KMS-11 (cell line): ENCODE measurements around the gene MVB12B.

Experiments used
- H2AFZ ChIP-seq: fragments of 200-600 bp; sonication (generic); 2 replicates; pipeline ENCODE4 v1.6.1; 2016; ENCODE audit warnings: antibody characterized with exemption, mixed run types, low read depth
- H3K27ac ChIP-seq: fragments of 200-600 bp; sonication (generic); 2 replicates; pipeline ENCODE4 v1.6.1; 2016; ENCODE audit warnings: mild to moderate bottlenecking, mixed run types
- H3K27me3 ChIP-seq: fragments of 200-600 bp; sonication (generic); 2 replicates; pipeline ENCODE4 v1.6.1; 2017; ENCODE audit warnings: mild to moderate bottlenecking, low read depth, mixed run types, moderate library complexity; ENCODE audit not compliant: insufficient read depth
- H3K36me3 ChIP-seq: fragments of 200-600 bp; sonication (generic); 2 replicates; pipeline ENCODE4 v1.6.1; 2017; ENCODE audit warnings: mild to moderate bottlenecking, mixed run types; ENCODE audit not compliant: insufficient read depth
- H3K4me1 ChIP-seq: fragments of 200-600 bp; sonication (generic); 2 replicates; pipeline ENCODE4 v1.6.1; 2016; ENCODE audit warnings: mild to moderate bottlenecking, low read depth, mixed run types; ENCODE audit not compliant: poor library complexity, severe bottlenecking
- H3K4me2 ChIP-seq: fragments of 200-600 bp; sonication (generic); 2 replicates; pipeline ENCODE4 v1.7.0; 2016; ENCODE audit warnings: mild to moderate bottlenecking, mixed run types
- H3K4me3 ChIP-seq: fragments of 200-600 bp; sonication (generic); IDR thresholded peaks from 2 replicates; pipeline ENCODE4 v1.6.1; 2017; ENCODE audit warnings: low read depth, low read length, mixed read lengths; ENCODE audit not compliant: insufficient read depth
- H3K79me2 ChIP-seq: fragments of 200-600 bp; sonication (generic); 2 replicates; pipeline ENCODE4 v1.6.1; 2016; ENCODE audit warnings: low read depth, mixed run types; ENCODE audit not compliant: insufficient read depth
- H3K9ac ChIP-seq: fragments of 200-600 bp; sonication (generic); 2 replicates; pipeline ENCODE4 v1.6.1; 2016; ENCODE audit warnings: mild to moderate bottlenecking, mixed run types
- H4K20me1 ChIP-seq: fragments of 200-600 bp; sonication (generic); 2 replicates; pipeline ENCODE4 v1.6.1; 2016; ENCODE audit warnings: mild to moderate bottlenecking, mixed run types; ENCODE audit not compliant: insufficient read depth
- TF ChIP-seq, protein P1 (sequence below): fragments of 200-600 bp; sonication (generic); conservative IDR thresholded peaks from 2 replicates; pipeline ENCODE4 v1.6.1; 2017; ENCODE audit warnings: low read depth, mild to moderate bottlenecking, antibody characterized with exemption, low read length, moderate library complexity, mixed read lengths

Gene MVB12B

DNA sequence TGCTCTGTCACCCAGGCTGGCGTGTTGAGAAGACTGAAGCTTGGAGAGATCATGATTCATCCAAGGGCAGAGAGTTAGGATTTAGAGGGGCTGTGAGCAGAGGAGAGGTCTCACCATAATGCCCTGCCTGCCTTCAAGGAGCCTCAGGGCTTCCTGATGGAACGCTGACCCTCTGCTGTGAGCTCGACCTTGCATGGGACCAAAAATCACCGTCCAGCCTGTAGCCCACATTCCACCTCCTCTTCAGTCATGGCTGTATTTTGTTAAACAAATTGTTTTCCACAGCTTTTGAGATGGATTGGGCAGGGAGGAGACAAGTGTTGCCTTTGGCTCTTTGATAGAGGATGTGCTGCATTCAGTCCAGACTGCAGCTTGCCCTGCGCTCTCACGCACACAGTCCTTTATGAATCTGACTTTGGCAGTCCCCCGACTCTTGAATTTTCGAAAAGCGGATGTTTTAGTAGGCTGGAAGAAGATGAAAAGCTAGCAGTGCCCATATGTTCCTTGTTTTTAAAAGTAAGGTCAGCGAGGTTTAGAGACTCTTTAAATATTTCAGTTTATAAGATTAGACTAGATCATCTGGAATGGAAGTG is 79.5 kb downstream of the MVB12B start:
- no peak overlapping the region for H3K9ac ChIP-seq
- no peak overlapping the region for H3K4me2 ChIP-seq
- no peaks in the 10 kb centered on the region for H4K20me1 ChIP-seq
- H3K27ac ChIP-seq: no peak overlapping the region
- no peaks in the 10 kb centered on the region for H3K36me3 ChIP-seq
- H2AFZ ChIP-seq: no peak overlapping the region
- no peaks in the 10 kb centered on the region for H3K27me3 ChIP-seq
- H3K79me2 ChIP-seq: no peaks in the 10 kb centered on the region
- TF ChIP-seq, protein P1, sequence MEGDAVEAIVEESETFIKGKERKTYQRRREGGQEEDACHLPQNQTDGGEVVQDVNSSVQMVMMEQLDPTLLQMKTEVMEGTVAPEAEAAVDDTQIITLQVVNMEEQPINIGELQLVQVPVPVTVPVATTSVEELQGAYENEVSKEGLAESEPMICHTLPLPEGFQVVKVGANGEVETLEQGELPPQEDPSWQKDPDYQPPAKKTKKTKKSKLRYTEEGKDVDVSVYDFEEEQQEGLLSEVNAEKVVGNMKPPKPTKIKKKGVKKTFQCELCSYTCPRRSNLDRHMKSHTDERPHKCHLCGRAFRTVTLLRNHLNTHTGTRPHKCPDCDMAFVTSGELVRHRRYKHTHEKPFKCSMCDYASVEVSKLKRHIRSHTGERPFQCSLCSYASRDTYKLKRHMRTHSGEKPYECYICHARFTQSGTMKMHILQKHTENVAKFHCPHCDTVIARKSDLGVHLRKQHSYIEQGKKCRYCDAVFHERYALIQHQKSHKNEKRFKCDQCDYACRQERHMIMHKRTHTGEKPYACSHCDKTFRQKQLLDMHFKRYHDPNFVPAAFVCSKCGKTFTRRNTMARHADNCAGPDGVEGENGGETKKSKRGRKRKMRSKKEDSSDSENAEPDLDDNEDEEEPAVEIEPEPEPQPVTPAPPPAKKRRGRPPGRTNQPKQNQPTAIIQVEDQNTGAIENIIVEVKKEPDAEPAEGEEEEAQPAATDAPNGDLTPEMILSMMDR: no peak
- peaks cover 10% of the 10 kb centered on the region for H3K4me1 ChIP-seq
- no peak overlapping the region for H3K4me3 ChIP-seq

- H2AFZ ChIP-seq: no peak overlapping the region
- no peaks in the 10 kb centered on the region for H3K36me3 ChIP-seq
- H4K20me1 ChIP-seq: no peaks in the 10 kb centered on the region
- H3K27me3 ChIP-seq: no peaks in the 10 kb centered on the region
- no peak overlapping the region for H3K9ac ChIP-seq
- H3K79me2 ChIP-seq: no peaks in the 10 kb centered on the region
- H3K4me3 ChIP-seq: no peak overlapping the region
- no peak overlapping the region for H3K27ac ChIP-seq
- TF ChIP-seq, protein P1: no peak
- peaks cover 21% of the 10 kb centered on the region for H3K4me1 ChIP-seq
- no peak overlapping the region for H3K4me2 ChIP-seq
Measured at GRCh38 chr9:126407114-126407870, 80.7 kb downstream of the MVB12B start.

DNA sequence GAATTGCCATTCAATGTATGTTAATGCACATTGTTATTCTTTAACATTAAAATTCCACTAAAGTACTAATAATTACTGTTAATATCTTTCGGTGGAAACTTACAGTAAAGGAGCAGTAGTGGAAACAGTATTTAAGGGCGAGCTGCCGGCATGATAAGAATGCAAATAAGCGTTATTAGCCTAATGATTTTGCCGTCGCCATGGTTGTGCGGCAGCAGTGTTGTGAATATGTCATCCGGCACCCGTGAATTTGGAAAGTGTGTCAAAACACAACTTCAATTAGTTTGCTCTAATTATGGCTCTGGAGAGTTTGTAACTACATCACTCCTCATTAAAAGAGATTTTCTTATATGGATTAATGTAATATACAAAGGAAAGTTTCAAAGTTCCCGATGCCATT is 81.4 kb downstream of the MVB12B start:
- no peak overlapping the region for H3K4me2 ChIP-seq
- H3K27me3 ChIP-seq: no peaks in the 10 kb centered on the region
- H2AFZ ChIP-seq: no peak overlapping the region
- H3K4me3 ChIP-seq: no peak overlapping the region
- H3K4me1 ChIP-seq: peaks cover 28% of the 10 kb centered on the region
- H3K79me2 ChIP-seq: no peaks in the 10 kb centered on the region
- no peaks in the 10 kb centered on the region for H3K36me3 ChIP-seq
- no peak overlapping the region for H3K9ac ChIP-seq
- no peaks in the 10 kb centered on the region for H4K20me1 ChIP-seq
- TF ChIP-seq, protein P1: no peak
- no peak overlapping the region for H3K27ac ChIP-seq

DNA sequence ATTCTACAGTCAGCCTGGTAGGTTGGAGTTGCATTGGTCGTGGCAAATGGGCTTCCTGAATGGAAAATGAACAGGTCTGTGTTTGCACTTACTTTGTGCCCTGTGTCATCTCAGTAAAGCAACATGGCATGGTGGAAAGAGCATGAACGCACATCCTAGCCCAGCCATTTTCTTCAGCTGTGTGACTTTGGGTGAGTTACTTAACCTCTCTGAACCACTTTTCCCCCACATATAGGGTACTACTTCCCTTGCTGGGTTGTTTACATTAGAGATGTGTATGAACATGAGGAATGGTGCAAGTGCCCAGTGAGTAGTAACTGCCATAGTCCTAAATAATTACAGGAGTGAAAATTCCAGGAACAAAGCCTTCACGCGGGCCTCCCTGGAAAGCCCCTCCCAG is 83.6 kb downstream of the MVB12B start:
- H2AFZ ChIP-seq: no peak overlapping the region
- no peak overlapping the region for H3K27ac ChIP-seq
- no peaks in the 10 kb centered on the region for H4K20me1 ChIP-seq
- TF ChIP-seq, protein P1: no peak
- H3K79me2 ChIP-seq: no peaks in the 10 kb centered on the region
- peaks cover 34% of the 10 kb centered on the region for H3K4me1 ChIP-seq
- no peak overlapping the region for H3K4me3 ChIP-seq
- no peaks in the 10 kb centered on the region for H3K27me3 ChIP-seq
- H3K9ac ChIP-seq: no peak overlapping the region
- H3K36me3 ChIP-seq: no peaks in the 10 kb centered on the region
- no peak overlapping the region; the same call in 1 of the 2 replicates for H3K4me2 ChIP-seq
